SK-N-SH treated with all-trans-retinoic acid at 6 μM for 48 hours (cell line): ENCODE data around the gene ARRDC2.

Experiments
- ATAC-seq: fragments of 200-7000 bp; cut with Tn5 transposase; 3 replicates; pipeline ENCODE4 v1.9.1; 2020; ENCODE audit warnings: mild to moderate bottlenecking, moderate library complexity
- BACH2 ChIP-seq: fragments of 250-450 bp; sonication (Bioruptor Pico); IDR thresholded peaks from 2 replicates; pipeline ENCODE4 v1.9.0; 2021; ENCODE audit warnings: mild to moderate bottlenecking, borderline replicate concordance
- CSDC2 ChIP-seq: fragments of 250-450 bp; sonication (Bioruptor Pico); IDR thresholded peaks from 2 replicates; pipeline ENCODE4 v1.5.0; 2020; ENCODE audit warnings: mild to moderate bottlenecking, moderate library complexity
- ESRRG ChIP-seq: fragments of 250-450 bp; sonication (Bioruptor Pico); IDR thresholded peaks from 2 replicates; pipeline ENCODE4 v1.6.1; 2021; ENCODE audit warnings: mild to moderate bottlenecking
- GLIS3 ChIP-seq: fragments of 250-450 bp; sonication (Bioruptor Pico); IDR thresholded peaks from 2 replicates; pipeline ENCODE4 v1.5.0; 2020; ENCODE audit warnings: mild to moderate bottlenecking, moderate library complexity
- ISL1 ChIP-seq: fragments of 250-450 bp; sonication (Bioruptor Pico); IDR thresholded peaks from 2 replicates; pipeline ENCODE4 v2.1.2; 2022; ENCODE audit warnings: mild to moderate bottlenecking, moderate library complexity
- PATZ1 ChIP-seq: fragments of 250-450 bp; sonication (Bioruptor Pico); IDR thresholded peaks from 2 replicates; pipeline ENCODE4 v1.8.0; 2020; ENCODE audit warnings: mild to moderate bottlenecking, moderate library complexity, borderline replicate concordance
- RARB ChIP-seq: fragments of 250-450 bp; sonication (Bioruptor Pico); IDR thresholded peaks from 2 replicates; pipeline ENCODE4 v1.8.0; 2021; ENCODE audit warnings: mild to moderate bottlenecking, moderate library complexity
- SNAI2 ChIP-seq: fragments of 250-450 bp; sonication (Bioruptor Pico); IDR thresholded peaks from 2 replicates; pipeline ENCODE4 v1.5.0; 2020; ENCODE audit warnings: mild to moderate bottlenecking, moderate library complexity
- TCF4 ChIP-seq: fragments of 250-450 bp; sonication (Bioruptor Pico); IDR thresholded peaks from 2 replicates; pipeline ENCODE4 v1.8.0; 2021; ENCODE audit warnings: mild to moderate bottlenecking, moderate library complexity, borderline replicate concordance
- TOX ChIP-seq: fragments of 250-450 bp; sonication (Bioruptor Pico); IDR thresholded peaks from 2 replicates; pipeline ENCODE4 v1.8.0; 2021; ENCODE audit warnings: mild to moderate bottlenecking, moderate library complexity, borderline replicate concordance
- ZC3H10 ChIP-seq: fragments of 250-450 bp; sonication (Bioruptor Pico); IDR thresholded peaks from 2 replicates; pipeline ENCODE4 v1.5.1; 2021; ENCODE audit warnings: mild to moderate bottlenecking, moderate library complexity
- ZFP3 ChIP-seq: fragments of 250-450 bp; sonication (Bioruptor Pico); IDR thresholded peaks from 2 replicates; pipeline ENCODE4 v1.5.0; 2020; ENCODE audit warnings: mild to moderate bottlenecking, moderate library complexity
- ZNF565 ChIP-seq: fragments of 450-650 bp; formaldehyde crosslinking; conservative IDR thresholded peaks from 2 replicates; pipeline ENCODE4 v1.5.0; 2020; ENCODE audit warnings: low read depth, mild to moderate bottlenecking, moderate library complexity
- ZNF70 ChIP-seq: fragments of 450-650 bp; formaldehyde crosslinking; IDR thresholded peaks from 2 replicates; pipeline ENCODE4 v1.5.0; 2020; ENCODE audit warnings: mild to moderate bottlenecking, moderate library complexity
- ZNF8 ChIP-seq: fragments of 450-650 bp; formaldehyde crosslinking; IDR thresholded peaks from 2 replicates; pipeline ENCODE4 v1.5.0; 2020; ENCODE audit warnings: mild to moderate bottlenecking, moderate library complexity
- TF ChIP-seq, protein P1 (sequence below): fragments of 250-450 bp; sonication (Bioruptor Pico); IDR thresholded peaks from 2 replicates; pipeline ENCODE4 v1.5.0; 2020; ENCODE audit warnings: mild to moderate bottlenecking, moderate library complexity
- TF ChIP-seq, protein P2 (sequence below): fragments of 250-450 bp; sonication (Bioruptor Pico); IDR thresholded peaks from 2 replicates; pipeline ENCODE4 v1.5.1; 2020; ENCODE audit warnings: low read depth, mild to moderate bottlenecking, moderate library complexity
- TF ChIP-seq, protein P3 (sequence below): fragments of 250-450 bp; sonication (Bioruptor Pico); IDR thresholded peaks from 2 replicates; pipeline ENCODE4 v1.8.0; 2021; ENCODE audit warnings: low read depth, mild to moderate bottlenecking, moderate library complexity, borderline replicate concordance

The ARRDC2 gene

GRCh38 chr19:18007917-18008673 lies at the start of gene ARRDC2:
Gene ARRDC2, plus strand, starts transcription at chr19:18008170. Its CDS starts 141 bp downstream, at chr19:18008311.
- ATAC-seq, result peak; percentile 92
- no peak for TF ChIP-seq GLIS3 (CRISPR knock-in tag)
- TF ChIP-seq, protein P1, sequence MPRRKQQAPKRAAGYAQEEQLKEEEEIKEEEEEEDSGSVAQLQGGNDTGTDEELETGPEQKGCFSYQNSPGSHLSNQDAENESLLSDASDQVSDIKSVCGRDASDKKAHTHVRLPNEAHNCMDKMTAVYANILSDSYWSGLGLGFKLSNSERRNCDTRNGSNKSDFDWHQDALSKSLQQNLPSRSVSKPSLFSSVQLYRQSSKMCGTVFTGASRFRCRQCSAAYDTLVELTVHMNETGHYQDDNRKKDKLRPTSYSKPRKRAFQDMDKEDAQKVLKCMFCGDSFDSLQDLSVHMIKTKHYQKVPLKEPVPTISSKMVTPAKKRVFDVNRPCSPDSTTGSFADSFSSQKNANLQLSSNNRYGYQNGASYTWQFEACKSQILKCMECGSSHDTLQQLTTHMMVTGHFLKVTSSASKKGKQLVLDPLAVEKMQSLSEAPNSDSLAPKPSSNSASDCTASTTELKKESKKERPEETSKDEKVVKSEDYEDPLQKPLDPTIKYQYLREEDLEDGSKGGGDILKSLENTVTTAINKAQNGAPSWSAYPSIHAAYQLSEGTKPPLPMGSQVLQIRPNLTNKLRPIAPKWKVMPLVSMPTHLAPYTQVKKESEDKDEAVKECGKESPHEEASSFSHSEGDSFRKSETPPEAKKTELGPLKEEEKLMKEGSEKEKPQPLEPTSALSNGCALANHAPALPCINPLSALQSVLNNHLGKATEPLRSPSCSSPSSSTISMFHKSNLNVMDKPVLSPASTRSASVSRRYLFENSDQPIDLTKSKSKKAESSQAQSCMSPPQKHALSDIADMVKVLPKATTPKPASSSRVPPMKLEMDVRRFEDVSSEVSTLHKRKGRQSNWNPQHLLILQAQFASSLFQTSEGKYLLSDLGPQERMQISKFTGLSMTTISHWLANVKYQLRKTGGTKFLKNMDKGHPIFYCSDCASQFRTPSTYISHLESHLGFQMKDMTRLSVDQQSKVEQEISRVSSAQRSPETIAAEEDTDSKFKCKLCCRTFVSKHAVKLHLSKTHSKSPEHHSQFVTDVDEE (CRISPR knock-in tag), result 0 out of 2 replicates have a peak, but pooled peaks have one; percentile 21

DNA sequence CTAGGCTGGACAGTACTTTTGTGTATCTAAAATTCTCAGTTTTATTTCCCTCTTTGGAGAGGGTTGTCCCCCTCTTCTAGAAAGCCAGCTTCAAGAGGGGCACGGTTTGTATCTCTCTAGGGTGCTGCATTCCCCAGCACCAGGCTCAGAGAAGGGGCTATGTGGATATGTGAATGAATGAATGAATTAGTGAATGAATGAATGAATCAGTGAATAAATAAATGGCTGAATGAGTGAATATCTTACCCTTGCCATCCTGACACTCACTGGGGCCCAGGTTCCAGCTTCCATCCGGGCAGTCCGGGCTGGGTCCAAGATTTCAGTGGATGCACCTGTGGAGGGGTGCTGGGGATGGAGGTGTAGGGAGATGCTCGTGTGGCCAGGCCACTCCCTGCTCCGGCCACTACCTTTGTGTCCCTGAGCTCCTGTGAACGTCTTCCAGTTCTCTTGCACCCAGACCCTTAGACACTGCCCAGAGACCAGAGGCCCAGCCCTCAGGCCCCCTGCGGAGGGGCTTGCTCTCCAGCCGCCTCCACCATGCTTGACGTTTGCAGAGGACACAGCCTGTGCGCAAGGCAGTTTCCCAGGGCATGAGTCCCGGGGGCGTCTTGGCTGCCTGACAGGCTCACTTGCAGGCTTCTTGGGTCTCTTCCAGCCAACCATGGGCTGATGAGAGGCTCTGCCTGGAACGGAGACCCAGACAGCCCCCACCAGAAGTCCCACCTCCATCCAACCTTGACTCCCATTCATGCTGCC lies 43.9 kb upstream of the ARRDC2 start:
- TF ChIP-seq, protein P2, sequence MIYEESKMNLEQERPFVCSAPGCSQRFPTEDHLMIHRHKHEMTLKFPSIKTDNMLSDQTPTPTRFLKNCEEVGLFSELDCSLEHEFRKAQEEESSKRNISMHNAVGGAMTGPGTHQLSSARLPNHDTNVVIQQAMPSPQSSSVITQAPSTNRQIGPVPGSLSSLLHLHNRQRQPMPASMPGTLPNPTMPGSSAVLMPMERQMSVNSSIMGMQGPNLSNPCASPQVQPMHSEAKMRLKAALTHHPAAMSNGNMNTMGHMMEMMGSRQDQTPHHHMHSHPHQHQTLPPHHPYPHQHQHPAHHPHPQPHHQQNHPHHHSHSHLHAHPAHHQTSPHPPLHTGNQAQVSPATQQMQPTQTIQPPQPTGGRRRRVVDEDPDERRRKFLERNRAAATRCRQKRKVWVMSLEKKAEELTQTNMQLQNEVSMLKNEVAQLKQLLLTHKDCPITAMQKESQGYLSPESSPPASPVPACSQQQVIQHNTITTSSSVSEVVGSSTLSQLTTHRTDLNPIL (CRISPR knock-in tag), result no peak
- TF ChIP-seq PATZ1, result no peak
- TF ChIP-seq, protein P3, sequence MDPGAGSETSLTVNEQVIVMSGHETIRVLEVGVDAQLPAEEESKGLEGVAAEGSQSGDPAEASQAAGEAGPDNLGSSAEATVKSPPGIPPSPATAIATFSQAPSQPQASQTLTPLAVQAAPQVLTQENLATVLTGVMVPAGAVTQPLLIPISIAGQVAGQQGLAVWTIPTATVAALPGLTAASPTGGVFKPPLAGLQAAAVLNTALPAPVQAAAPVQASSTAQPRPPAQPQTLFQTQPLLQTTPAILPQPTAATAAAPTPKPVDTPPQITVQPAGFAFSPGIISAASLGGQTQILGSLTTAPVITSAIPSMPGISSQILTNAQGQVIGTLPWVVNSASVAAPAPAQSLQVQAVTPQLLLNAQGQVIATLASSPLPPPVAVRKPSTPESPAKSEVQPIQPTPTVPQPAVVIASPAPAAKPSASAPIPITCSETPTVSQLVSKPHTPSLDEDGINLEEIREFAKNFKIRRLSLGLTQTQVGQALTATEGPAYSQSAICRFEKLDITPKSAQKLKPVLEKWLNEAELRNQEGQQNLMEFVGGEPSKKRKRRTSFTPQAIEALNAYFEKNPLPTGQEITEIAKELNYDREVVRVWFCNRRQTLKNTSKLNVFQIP (CRISPR knock-in tag), result no peak
- TF ChIP-seq SNAI2 (CRISPR knock-in tag), result no peak
- TF ChIP-seq ZC3H10 (CRISPR knock-in tag), result no peak
- no peak for TF ChIP-seq ISL1 (CRISPR knock-in tag)
- TF ChIP-seq ZNF565 (CRISPR knock-in tag), result no peak
- TF ChIP-seq ESRRG (CRISPR knock-in tag), result no peak
- no peak for TF ChIP-seq ZFP3 (CRISPR knock-in tag)
- TF ChIP-seq BACH2, result no peak
- no peak for TF ChIP-seq ZNF70 (CRISPR knock-in tag)
- TF ChIP-seq TOX (CRISPR knock-in tag), result no peak
- TF ChIP-seq, protein P1 (CRISPR knock-in tag), result no peak
- no peak for TF ChIP-seq GLIS3 (CRISPR knock-in tag)
- TF ChIP-seq ZNF8 (CRISPR knock-in tag), result no peak
- no peak for TF ChIP-seq CSDC2
- no peak for TF ChIP-seq TCF4 (CRISPR knock-in tag)
- TF ChIP-seq RARB (CRISPR knock-in tag), result no peak
- ATAC-seq, result no peak
